ENCODE data around the gene SKP2.
A peak's percentile ranks its signal among the peaks of the same experiment; 100 is the strongest.
"Not testable (repeated sequence)": the region's sequence is repeated elsewhere in the genome, so short reads cannot be mapped to it uniquely, and the experiment has no call there.

The SKP2 gene

DNA sequence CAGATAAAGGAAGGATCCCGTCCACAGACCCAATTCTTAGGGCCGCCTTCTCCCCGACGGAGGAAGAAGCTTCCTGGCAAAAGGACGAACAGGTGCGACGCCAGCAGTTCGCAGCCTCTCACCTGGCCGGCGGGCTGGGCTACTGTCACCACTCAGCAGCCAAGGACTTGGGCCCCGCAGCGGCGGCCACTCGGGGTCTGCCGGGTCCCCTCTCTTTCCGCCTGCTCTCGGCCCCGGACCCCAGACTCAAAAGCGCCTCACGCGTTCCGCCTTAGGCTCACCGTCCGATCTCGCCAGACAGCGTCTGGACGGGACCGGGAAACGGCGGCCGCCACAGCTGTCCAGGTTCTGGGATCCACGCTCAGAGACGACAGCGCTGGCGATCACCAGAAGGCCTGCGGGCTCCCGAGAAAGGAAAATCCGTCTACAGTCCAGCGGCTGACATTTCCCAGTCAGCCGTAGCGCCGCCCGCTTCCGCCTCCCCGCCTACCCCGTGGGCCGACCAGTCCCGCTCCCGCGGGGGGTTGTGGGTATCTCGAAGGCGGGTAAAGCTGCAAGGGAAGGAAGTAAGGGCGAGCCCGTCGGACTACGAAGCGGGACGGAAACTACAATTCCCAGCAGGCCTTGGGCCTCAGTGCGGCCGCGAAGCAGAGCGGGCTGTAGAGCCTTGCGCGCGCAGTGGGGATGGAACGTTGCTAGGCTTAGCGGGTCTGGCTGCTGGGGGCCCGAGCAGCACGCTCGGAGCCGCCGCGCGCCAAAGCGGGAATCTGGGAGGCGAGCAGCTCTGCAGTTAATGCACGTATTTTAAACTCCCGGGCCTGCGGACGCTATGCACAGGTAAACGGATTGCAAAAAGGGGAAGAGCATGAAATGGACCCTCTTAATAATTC lies at the start of gene SKP2, which contains the start of gene LMBRD2:
TSS of gene SKP2 (plus strand) at position 678 of the 890 bp plus-strand sequence. CDS start at position 830, 152 bp downstream.
TSS of gene LMBRD2 (minus strand) at position 454 of the 890 bp plus-strand sequence. CDS start 8,538 bp downstream, outside the sequence.
- peak within 1 kb of the TSS; percentile 87 for H3K4me3 ChIP-seq (ENCODE audit: low read length)
- peak; percentile 97 for DNase-seq (ENCODE audit: low read depth)
- TF ChIP-seq, protein P1, sequence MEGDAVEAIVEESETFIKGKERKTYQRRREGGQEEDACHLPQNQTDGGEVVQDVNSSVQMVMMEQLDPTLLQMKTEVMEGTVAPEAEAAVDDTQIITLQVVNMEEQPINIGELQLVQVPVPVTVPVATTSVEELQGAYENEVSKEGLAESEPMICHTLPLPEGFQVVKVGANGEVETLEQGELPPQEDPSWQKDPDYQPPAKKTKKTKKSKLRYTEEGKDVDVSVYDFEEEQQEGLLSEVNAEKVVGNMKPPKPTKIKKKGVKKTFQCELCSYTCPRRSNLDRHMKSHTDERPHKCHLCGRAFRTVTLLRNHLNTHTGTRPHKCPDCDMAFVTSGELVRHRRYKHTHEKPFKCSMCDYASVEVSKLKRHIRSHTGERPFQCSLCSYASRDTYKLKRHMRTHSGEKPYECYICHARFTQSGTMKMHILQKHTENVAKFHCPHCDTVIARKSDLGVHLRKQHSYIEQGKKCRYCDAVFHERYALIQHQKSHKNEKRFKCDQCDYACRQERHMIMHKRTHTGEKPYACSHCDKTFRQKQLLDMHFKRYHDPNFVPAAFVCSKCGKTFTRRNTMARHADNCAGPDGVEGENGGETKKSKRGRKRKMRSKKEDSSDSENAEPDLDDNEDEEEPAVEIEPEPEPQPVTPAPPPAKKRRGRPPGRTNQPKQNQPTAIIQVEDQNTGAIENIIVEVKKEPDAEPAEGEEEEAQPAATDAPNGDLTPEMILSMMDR (conservative IDR thresholded peaks at IDR 0.05; ENCODE audit: low read length), result no peak

DNA sequence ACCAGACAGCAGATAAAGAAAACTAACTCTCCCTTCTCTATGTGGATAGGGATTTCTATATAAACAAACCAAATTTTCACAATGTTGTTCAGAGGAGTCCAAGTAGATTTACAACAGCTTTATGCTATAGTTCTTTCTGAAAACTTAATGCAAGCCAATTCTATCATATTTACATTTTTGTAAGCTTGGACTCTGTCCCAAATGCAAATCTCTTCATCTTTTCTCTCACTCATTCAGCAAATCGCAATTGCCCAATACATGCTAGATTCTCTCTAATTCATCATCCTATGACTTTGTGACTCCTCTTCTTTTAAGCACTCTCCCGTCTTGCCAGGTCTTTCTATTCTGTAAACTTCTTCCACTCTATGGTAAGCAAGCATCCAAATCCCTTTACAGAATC lies 46.1 kb upstream of the SKP2 start:
- no peak for DNase-seq (ENCODE audit: low read depth)
- TF ChIP-seq, protein P1 (conservative IDR thresholded peaks at IDR 0.05; ENCODE audit: low read length), result no peak
- H3K4me3 ChIP-seq (ENCODE audit: low read length), result no peak overlapping the region

DNA sequence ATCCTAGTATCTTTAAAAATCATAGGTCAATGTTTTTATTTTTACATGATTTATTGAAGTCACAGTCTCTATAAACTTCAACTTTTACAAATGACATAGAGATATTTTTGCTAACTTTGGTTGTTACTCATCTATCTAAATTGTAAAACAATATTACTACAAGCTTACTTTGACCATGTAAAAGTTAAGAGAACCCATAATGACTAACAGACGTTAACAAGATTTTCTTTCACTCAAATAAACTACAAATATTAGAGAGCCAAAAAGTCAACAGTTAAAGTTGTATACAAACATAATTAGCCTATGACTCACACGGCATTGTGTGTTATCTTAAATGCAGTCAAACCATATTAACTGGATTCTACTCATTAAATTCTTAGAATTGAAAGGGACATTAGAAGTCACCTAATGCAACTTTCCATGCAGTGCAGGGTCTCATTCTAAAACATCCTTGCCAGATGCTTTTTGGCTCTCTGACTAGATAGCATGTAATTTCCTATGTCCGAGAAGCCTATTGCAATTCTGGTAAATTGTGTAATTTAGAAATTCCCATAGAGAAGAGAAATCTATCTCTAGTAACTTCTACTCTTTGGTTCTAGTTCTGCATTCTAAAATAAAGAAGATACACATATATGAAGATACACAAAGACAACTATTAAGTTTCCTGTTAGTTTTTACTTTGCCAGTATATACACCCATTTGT lies 43.0 kb upstream of the SKP2 start:
- TF ChIP-seq, protein P1 (conservative IDR thresholded peaks at IDR 0.05; ENCODE audit: low read length), result no peak

DNA sequence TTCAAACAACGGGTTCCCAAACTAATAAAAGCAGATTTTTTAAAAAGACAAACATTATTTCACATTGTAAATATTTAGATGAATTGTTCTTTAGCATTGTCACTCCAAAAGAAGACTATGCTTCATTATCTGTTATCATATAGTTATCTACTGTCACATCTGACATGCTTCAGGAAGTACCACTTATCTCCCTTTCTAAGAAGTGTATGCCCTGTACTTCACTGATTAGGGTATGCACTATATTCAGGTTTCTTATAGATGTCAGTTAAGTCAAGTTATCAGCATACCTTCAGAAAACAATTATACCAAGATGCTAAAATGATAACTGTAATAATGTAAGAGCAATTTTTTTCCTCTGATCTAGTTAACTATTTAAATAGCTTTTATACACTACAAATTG lies 40.7 kb upstream of the SKP2 start:
- DNase-seq (ENCODE audit: low read depth), result no peak
- TF ChIP-seq, protein P1 (conservative IDR thresholded peaks at IDR 0.05; ENCODE audit: low read length), result no peak
- no peak overlapping the region for H3K4me3 ChIP-seq (ENCODE audit: low read length)

More for the DNA sequence above, 43.0 kb upstream of the SKP2 start:
- DNase-seq (ENCODE audit: low read depth), result peak; percentile 3
- H3K4me3 ChIP-seq (ENCODE audit: low read length), result no peak overlapping the region

DNA sequence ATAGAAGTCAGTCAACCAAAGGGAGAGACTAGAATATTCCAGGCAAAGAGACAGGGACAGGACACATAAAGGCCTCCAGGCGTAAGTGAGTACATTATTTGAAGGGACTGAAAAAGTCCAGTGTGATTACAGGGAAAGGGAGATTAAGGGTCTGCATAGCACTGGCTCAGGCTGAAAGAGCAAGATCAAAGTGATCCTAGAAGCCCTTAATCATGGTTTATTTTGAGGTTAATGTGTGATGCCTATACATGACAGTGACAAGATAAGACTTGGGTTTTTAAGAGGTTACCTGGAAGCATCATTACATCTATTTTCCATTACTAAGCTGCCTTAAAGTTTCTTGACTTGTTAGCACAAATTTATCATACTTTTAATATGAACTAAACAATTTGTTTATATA lies 26.0 kb upstream of the SKP2 start:
- DNase-seq (ENCODE audit: low read depth), result no peak
- TF ChIP-seq, protein P1 (conservative IDR thresholded peaks at IDR 0.05; ENCODE audit: low read length), result no peak
- no peak overlapping the region for H3K4me3 ChIP-seq (ENCODE audit: low read length)

DNA sequence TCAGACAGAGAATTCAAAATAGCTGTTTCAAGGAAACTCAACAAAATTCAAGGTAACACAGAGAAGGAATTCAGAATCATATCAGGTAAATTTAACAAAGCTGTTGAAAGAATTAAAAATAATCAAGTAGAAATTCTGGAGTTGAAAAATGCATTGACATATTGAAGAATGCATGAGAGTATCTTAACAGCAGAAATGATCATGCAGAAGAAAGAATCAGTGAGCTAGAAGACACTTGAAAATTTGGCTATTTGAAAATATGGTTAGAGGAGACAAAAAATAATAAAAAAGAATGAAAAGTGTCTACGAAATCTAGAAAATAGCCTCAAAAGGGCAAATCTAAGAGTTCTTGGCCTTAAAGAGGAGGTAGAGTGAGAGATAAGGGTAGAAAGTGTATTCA lies 23.1 kb upstream of the SKP2 start:
- no peak overlapping the region for H3K4me3 ChIP-seq (ENCODE audit: low read length)
- no peak for DNase-seq (ENCODE audit: low read depth)
- TF ChIP-seq, protein P1 (conservative IDR thresholded peaks at IDR 0.05; ENCODE audit: low read length), result no peak

DNA sequence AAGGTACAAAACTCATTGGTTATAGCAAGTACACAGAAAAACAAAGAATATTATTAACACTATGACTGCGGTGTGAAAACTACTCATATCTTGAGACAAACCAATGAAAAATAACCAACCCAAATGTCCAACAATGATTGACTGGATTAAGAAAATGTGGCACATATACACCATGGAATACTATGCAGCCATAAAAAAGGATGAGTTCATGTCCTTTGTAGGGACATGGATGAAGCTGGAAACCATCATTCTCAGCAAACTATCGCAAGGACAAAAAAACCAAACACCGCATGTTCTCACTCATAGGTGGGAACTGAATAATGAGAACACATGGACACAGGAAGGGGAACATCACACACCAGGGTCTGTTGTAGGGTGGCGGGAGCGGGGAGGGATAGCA lies 22.2 kb upstream of the SKP2 start:
- not testable (repeated sequence) for H3K4me3 ChIP-seq (ENCODE audit: low read length); DNase-seq (ENCODE audit: low read depth)

DNA sequence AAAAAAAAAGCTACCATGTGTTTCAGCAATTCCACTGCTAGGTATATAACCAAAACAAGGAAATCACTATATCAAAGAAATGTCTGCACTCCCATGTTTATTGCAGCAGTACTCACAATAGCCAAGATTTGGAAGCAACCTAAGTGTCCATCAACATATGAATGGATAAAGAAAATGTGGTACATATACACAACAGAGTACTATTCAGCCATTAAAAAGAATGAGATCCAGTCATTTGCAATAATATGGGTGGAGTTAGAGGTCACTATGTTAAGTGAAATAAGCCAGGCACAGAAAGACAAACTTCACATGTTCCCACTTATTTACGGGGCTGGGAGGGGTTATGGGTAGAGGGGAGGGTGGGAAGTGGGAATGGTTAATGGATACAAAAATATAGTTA lies 18.9 kb upstream of the SKP2 start:
- not testable (repeated sequence) for DNase-seq (ENCODE audit: low read depth); H3K4me3 ChIP-seq (ENCODE audit: low read length)

Data from AG10803 (cell line).